Stimulated activated CD8-positive, alpha-beta memory T cell treated with anti-CD3 and anti-CD28 coated beads, Interleukin-7, amount 100 ng/mL, for 1 hour (primary cell): ENCODE data around the gene DMXL2.
"Not testable (repeated sequence)": the region's sequence is repeated elsewhere in the genome, so short reads cannot be mapped to it uniquely, and the experiment has no call there.

Experiments used
- DNase-seq, 2 donors: peaks; one replicate each; pipeline ENCODE4 v3.0.0-alpha.2; 2020; ENCODE audit warnings: low read depth in 2 of 2

DMXL2 gene

GRCh38 chr15:51493892-51494291, 128.7 kb downstream of the DMXL2 start:
- no peak for DNase-seq

- no peak for DNase-seq
Measured at GRCh38 chr15:51492528-51492927, 130.0 kb downstream of the DMXL2 start.

- DNase-seq = no peak
Measured at GRCh38 chr15:51491941-51492340, 130.6 kb downstream of the DMXL2 start.

GRCh38 chr15:51484781-51485180, 137.8 kb downstream of the DMXL2 start:
- no peak for DNase-seq

DNA sequence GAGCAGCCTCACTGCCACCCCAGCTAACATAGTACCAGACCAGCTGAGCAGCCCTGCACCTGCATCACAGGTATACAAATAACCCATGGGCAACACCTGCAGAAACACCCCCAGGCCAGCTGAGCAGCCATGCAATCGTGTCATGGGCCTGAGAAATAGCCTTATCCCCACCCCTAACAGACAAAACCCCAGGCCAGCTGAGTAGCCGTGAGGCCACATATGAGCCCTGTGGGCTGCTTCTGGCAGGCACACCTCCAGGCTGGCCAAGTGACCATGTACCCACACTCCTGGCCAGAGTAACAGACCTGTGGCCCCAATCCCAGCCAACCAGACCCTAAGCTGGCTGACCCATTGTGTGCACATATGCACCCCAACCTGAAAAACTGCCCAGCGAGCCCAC, 138.6 kb downstream of the DMXL2 start:
- no peak for DNase-seq

DNA sequence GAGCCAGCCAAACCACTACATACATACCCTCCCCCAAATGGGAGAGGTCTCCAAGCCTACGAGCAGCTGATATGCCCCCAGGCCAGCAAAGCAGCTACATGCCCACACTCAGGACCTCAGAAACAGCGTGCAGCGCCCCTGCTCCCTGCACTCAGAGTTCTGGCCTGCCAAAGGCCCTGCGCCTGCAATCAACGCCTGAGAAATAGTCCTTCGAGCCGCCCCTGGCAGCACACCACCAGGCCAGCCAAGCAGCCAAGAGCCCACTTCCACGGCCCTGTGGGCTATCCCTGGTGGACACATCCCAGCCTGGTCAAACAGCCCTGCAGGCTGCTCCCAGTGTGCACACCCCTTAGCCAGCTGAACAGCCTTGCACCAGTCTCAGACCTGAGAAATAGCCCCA, 139.1 kb downstream of the DMXL2 start:
- DNase-seq = no peak

- no peak for DNase-seq
Measured at GRCh38 chr15:51475736-51476135, 146.8 kb downstream of the DMXL2 start.

DNA sequence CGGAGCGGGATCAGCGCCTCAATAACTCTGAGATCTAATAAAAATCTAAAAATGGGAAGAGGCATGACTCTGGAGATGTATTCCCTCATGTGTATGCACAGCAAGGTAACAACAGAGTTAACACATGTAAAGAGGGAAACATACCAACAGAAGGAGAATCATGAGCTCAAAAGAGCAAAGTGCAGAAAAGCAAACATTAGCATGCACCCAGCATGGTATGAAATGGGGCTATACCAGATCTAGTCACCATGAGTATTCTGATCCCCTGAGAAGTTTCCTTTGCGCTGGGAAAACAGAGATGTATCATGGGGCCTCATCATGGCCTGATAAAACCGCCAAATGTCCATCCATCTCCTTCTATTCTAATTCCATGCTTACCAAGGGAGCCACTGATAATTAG, 152.1 kb downstream of the DMXL2 start:
- DNase-seq = no peak

DNA sequence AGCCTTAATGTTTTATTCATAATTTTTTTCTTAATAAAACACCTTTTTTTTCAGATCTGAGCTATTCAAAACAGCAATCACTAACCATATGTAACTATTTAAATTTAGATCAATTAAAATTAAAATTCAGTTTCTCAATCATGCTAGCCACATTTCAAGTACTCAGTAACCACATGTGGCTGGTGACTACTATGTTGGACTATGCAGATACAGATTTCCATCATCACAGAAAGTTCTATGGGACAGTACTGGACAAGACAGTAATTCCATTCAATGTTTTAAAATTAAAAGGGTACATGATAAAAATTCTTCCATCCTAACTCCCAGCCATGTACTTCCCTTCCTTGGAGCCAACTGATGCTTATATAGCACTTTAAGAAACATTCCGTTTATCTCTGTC, 161.8 kb downstream of the DMXL2 start:
- DNase-seq = no peak

- DNase-seq = no peak
Measured at GRCh38 chr15:51450001-51450400, 172.6 kb downstream of the DMXL2 start.

DNA sequence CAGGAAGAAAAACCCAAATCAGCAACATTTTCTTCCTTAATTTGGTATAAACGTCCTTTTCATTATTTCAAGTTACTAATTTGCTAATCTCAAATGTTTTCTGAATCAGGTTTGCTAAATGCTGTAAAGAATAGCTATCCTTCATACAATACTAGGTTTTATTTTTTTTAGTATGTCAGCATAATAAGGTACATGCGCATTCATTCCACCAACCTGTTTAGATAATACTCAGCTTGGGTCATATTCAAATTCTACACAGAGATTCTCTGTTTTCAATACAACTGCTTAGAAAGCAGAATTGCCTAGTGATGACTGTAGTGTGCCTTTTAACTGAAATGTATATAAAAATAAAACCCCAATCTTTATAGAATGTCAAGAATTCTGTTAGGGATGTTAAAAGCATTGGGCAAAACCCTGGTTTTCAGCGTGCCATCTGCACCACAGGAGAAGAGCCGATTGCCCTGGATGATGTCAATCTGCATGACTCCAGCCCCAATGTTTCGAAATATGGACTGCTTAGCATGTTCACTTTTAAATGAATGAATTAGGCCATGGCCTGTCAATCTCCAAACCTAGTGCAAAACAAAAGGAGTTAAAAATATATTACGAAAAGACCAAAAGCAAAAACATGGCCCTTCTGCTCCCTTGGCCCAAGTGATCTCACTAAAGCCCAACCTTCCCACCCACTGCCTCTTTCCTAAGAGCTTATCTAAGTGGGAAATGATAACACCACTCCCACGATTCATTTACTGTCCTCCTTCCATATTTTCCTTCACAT, 173.8 kb downstream of the DMXL2 start:
- no peak for DNase-seq

- DNase-seq = no peak
Measured at GRCh38 chr15:51447855-51448621, 174.5 kb downstream of the DMXL2 start.

- DNase-seq = not testable (repeated sequence)
Measured at GRCh38 chr15:51446029-51446744, 176.4 kb downstream of the DMXL2 start.

DNA sequence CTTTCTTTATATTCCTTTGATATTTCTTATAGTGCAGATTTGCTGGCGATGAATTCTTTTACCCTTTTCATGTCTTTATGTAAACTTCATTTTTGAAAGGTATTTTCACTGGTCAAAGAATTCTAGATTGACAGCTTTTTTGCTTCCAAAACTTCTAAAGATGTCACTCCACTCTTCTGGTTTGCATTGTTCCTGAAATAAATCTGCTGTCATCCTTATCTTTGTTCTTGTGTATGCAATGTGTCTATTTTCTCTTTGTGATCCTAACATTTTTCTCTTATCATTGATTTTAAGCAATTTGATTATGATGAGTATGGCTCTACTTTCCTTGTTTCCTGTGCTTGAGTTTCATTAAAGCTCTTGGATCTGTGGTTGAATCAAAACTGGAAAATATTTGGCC, 177.8 kb downstream of the DMXL2 start:
- no peak for DNase-seq

- DNase-seq = no peak
Measured at GRCh38 chr15:51444112-51444511, 178.5 kb downstream of the DMXL2 start.

DNA sequence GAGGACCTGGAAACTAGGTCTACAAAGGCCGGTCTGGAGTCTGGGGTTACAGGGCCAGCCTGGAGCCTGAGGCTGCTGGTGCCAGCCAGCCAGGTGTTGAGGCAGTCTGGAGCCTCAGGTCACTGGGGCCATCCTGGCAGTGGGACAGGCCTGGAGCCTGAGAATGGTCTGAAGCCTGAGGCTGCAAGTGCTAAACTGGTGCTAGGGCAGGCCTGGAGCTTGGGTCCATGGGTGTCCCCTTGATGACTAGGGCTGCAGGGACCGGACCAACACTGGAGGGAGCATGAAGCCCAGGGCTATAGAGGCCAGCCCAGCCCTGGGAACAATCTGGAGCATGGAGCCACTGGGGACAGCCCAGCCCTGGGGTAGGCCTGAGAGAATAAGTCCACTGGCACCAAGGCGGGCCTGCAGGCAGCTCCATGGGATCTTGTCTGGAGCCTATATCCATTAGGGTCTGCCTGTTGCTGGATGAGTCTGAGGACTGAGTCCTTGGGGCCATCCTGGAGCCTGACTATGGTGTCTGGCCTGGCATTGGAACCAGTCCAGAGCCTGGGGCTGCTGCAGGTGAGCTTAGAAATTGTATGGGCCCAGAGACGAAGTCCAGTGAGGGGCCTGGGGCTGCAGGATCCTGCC, 179.2 kb downstream of the DMXL2 start:
- no peak for DNase-seq

- no peak for DNase-seq
Measured at GRCh38 chr15:51438526-51438925, 184.0 kb downstream of the DMXL2 start.

DNA sequence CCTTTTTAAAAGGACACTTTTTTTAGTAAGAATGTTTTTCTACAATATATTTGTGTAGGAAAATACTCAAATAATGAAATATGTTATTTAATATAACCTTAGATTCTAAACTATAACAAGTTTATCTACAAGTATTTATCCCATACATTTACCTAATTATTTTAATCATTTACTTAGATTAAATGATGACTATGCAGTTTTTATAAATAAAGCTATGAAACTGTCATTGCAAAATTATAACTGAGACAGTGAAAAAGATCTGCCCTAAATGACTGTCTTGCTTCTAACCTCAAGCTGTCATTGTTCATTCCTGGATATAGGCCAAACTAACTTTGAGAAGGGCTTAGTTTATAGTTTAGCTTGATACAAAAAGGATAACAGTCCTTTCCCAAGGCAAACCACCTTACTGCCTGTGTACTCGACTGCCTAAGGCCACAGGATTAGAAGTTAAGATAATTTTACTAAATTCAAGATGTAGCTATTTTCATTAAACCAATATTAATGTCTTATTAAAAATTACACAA, 197.0 kb downstream of the DMXL2 start:
- DNase-seq = no peak

DNA sequence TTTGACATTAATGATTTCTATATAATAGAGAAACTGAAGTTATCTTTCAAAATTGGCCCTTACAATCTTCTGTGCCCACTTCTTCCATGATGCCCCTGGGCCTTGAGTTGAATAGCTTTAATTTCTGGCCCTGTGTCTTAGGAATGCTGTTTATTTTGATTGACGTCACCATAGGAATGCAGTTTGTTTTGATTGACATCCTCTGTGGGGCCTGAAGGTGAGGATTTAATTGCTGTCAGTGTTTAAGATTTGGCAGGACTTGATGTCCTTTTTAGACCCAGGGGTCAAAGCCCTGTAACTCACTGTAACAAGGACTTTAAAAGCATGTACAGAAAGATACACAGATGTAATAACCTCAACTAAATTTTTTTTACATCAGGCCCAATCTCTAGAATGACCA, 197.8 kb downstream of the DMXL2 start:
- DNase-seq = no peak

GRCh38 chr15:51423040-51423439, 199.5 kb downstream of the DMXL2 start:
- not testable (repeated sequence) for DNase-seq

- DNase-seq = no peak
Measured at GRCh38 chr15:51416129-51416528, 206.4 kb downstream of the DMXL2 start.
